NCI-H526 (cell line): ENCODE measurements around the gene PSG5.
"Not testable (repeated sequence)": the region's sequence is repeated elsewhere in the genome, so short reads cannot be mapped to it uniquely, and the experiment has no call there.

ENCODE experiments used
- DNase-seq, 2 experiments: peaks; one replicate each; lab custom pipeline; 2025; lab: John Stamatoyannopoulos, UW

Gene PSG5

GRCh38 chr19:43186311-43186935 lies at the start of gene PSG5:
PSG5 (minus strand) TSS chr19:43186536; CDS start chr19:43186405, 131 bp downstream.
- DNase-seq, result not testable (repeated sequence)

DNA sequence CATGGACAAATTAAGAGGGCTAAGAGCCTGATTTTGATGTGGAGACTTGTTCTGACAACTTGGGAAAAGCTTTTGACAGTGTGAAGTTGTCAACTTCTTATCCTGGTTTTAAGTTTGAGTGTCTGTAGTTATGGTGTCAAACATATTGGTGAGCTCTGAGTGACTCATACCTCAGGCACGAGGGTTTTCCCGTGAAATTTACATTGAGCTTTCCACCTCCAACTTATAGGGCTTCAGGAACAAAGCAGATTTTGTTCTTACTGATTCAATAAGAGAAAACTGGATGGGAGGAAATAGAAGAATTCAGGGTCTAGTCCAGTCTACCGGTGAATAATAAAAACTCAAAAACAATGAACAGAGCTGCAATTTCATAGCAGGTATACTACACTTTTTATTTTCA lies 49.4 kb upstream of the PSG5 start:
- not testable (repeated sequence) for DNase-seq

DNA sequence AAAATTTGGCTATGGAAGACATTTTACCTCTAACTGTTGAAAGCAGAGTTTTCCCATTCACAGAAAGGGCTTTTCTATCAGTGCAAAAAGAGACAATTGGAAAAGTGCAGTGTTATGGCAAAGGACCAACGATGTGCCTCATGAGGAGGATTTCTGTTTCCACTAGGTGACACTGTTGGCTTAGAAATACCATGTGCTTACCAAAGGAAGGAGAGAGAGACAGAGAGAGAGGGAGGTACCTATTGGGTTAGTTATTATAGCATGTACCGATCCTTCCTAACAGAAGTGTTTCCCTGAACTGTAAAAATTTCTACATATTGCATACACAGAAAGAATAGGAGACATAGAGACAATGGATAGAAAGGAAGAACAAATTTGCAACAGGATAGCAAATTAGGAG lies 43.0 kb upstream of the PSG5 start:
- peak in 1 of 2 experiments; percentile 40 for DNase-seq

DNA sequence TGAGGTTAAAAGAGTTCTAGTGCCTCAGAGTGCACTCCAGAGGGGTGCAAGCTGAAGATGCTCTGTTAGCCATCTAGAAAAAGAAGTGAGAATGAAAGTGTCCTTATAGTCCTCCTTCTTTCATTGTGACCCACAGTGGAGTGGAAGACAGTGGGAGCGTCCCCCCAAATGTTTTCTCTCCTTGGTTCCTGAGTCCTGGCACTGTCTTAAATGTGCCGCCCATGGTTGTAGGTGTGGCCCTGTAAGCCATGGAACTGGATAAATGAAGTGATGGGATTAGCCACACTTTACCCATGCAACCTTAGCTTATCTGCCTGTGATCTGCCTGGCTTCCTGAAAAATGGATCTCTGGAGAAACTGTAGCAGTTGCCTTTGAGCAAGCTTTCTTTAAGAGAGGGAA lies 42.4 kb upstream of the PSG5 start:
- DNase-seq, result not testable (repeated sequence)

DNA sequence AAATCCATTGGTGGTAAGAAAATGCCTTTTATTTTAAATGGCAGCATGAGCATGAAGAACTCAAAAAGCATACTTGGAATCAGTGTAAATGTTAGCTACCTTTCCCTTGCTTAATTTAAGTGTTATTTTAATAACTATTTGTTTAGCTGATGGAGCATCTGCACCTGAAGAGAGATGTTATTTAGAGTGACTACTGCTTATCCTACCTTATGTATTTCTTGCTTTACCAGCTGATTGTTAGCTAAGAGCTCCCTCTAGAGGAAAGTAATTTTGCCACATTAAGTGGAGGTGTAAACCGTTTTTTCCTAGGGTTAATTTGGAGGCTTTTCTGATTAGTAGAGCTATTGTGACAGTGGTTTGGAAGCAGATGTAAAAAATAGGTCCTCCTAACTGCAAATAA lies 40.6 kb upstream of the PSG5 start:
- DNase-seq, result not testable (repeated sequence)

DNA sequence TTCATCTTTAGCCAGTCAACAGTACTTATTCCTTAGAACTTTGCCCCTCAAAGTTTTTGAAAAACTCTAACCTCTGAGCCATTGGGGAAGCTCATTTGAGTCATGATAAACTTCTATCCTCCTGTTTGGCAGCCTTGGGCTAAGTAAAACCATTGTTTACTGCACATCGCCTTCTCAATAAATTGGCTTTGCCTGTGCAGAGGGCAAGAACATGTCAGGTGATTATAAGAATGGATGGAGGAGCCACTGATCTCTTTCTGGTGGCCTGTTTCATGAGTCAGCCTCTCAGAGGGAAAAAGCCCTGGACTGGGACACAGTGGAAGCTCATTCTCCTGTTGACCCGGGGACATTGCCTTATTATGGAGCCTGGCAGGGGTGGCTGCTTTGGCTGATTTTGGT lies 38.5 kb upstream of the PSG5 start:
- DNase-seq, result no peak

DNA sequence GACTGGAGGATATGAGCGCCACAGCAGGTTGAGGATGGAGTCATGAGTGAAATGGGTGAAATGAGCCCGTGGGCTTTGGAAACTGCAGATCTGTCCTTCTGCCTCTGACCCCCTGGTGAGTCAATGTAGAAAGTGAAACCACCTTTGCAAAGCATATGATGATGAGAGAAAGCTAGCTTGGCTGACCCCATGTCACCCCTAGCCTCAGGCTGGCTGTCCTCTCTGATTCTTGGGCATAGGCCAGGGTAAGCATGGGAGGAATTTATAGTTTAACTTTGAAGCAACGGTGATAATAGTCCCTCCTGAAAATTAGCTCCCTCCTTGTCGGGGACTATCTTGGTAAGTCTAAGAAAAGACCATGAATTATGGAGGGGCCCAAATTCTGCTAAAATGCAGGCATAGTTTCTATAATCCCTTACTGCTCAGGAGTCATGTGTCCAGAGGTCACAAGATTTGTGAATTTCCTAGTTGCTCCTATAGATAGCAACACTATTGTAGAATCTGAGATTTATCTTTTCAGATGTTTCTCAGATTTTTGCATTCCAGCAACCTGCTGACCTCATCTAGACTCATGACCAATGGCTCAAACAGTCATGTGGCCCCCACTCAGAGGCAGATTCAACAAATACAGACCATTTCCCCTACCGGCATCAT lies 38.0 kb upstream of the PSG5 start:
- DNase-seq, result not testable (repeated sequence)

GRCh38 chr19:43221891-43222290 lies 35.6 kb upstream of the PSG5 start:
- DNase-seq, result not testable (repeated sequence)

DNA sequence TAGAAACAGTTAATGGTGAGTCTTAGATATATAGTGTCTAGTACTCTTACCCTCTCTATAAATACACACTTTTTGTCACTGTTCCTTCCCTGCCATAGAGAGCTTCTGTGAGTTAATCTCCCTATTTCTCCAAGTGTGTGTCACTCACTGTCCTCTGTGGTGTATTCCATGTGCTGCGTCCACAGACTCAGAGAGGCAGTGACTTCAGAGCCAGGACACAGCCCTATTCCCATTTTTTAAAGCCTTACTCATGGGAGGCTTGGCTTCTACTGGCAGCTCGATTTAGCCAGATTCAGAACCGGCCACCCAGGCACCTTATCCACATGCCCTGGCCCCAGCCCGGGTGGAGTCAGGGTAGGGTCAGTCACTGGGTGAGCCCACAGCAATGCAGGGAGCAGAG lies 32.8 kb upstream of the PSG5 start:
- DNase-seq, result not testable (repeated sequence)

DNA sequence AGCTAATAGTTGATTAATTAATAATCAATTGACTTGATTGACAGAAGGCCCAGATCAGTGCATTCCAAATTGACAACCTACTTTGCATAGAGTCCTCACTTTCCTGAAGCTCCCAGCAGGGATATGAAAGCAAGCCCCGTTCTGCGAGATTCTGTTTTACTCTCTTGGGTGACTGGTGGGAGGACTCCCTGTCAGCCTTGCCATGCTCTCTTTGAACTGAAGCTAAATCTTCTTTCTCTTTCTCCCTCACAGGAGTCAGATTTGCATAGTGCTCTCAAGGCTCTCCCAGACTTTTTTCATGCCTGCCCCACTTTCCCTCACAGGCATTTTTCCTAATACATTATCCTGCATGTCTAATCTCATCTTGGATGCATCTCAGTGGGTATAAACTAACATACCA lies 29.5 kb upstream of the PSG5 start:
- peak in 1 of 2 experiments; percentile 12 for DNase-seq

GRCh38 chr19:43207991-43208390 lies 21.7 kb upstream of the PSG5 start:
- no peak for DNase-seq

GRCh38 chr19:43207174-43207573 lies 20.8 kb upstream of the PSG5 start:
- peak; percentile 34 to 55 for DNase-seq

GRCh38 chr19:43205471-43206105 lies 19.3 kb upstream of the PSG5 start, which contains the start of gene PSG4:
PSG4 (minus strand) TSS chr19:43205638; CDS start chr19:43205536, 102 bp downstream.
- DNase-seq, result not testable (repeated sequence)

GRCh38 chr19:43203611-43204010 lies 17.3 kb upstream of the PSG5 start:
- DNase-seq, result not testable (repeated sequence)

DNA sequence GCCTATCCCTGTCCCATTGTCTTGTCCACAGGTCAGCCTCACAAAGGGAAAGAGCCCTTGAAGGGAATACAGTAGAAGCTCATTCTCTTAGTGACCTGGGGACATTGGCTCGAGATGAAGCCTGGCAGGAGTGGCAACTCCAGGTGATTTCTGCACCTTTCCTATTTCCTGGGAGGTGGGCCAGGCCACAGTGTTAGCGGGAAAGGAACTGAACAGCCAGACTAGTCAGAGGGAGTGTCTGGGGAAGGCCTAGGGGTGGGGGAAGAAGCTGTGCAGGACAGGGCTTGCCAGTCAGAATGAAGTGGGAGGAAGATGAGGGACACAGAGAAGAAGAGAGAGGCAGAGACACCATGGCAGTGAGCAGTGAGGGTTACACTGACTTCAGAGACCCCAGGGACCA lies 15.6 kb upstream of the PSG5 start:
- DNase-seq, result not testable (repeated sequence)

- not testable (repeated sequence) for DNase-seq
Observed at GRCh38 chr19:43201337-43201801, 15.0 kb upstream of the PSG5 start.

DNA sequence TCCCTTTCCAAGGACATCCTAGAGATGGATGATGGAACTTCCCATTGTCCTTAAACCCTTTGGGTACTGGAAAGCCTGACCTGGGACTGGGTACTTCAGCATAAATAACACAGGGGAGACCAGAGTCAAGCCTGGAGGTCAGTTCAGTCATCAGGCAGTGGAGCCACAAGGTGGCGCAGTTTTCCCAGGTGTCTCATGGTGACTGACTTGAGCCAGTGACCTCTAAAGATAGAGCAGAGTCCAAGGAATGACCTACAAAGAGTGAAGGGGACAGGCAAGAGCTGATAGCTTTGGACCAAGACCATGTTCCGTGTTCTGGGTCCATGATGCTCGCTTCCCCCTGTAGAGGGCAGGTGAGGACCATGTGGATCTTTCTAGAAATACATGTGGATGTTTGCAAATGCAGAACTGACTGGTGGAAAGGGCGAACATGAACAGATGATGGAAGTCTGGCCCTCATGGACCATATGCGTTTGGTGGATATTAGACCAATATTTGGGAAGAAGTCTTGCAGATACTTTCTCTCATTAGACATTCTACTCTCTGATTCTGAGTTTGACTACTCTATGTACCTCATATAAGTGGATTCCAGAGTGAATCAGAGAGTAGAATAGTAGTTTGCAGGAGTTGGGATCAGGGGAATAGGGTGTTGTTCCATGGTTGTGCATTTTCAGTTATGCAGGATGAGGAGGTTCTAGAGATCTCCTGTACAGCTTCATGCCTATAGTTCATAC lies 12.5 kb upstream of the PSG5 start:
- DNase-seq, result peak in 1 of 2 experiments; percentile 19

DNA sequence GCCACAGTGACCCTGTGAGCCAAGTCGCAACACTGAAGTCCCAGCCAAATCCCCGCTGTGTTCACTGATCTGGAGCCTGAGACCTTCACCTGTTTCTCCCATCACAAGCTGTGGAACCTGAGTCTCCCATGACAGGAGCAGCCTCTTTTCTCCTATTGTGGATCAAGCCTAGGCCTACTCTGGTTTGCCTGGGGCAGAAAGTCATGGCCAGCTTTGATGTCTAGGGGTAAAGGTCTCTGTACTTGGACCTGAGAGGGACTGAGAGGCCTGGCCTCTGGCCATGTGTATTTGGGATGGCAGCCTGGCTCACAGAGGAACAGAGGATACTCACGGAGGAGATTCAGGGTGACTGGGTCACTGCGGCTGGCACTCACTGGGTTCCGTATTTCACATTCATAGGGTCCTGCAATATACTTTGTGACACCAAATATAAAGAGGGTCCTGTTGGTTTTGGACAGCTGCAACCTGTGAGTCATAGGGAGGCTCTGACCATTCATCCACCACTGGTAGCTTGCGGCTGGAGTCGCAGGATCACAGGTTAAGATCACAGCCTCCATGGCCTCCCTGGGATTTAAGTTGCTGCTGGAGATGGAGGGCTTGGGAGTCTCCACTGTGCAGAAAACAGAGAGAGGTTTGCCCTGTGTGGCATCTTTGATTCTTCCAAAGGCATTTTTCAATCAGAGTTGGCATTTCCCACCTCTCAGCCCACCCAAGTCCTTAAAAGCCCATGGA lies 11.5 kb upstream of the PSG5 start:
- DNase-seq, result not testable (repeated sequence)

DNA sequence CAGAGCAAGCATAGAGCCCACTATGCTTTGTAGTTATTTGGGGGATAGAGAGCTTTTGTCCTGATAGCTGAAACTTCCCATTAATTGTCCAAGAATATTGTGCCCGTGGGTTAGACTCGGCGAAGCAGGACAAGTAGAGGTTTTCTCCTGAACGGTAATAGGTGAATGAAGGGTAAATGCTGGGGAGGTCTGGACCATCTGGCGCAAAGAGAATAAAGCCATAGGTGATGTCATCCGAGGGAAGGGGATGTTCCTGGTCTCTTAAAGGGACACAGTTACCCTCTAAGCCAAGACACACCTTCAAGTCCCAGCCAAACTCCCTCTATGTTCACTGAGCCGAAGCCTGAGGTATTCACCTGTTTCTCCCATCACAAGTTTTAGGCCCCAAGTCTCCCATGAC lies 8.1 kb upstream of the PSG5 start:
- not testable (repeated sequence) for DNase-seq

GRCh38 chr19:43192381-43193155 lies 6.2 kb upstream of the PSG5 start:
- DNase-seq, result not testable (repeated sequence)

DNA sequence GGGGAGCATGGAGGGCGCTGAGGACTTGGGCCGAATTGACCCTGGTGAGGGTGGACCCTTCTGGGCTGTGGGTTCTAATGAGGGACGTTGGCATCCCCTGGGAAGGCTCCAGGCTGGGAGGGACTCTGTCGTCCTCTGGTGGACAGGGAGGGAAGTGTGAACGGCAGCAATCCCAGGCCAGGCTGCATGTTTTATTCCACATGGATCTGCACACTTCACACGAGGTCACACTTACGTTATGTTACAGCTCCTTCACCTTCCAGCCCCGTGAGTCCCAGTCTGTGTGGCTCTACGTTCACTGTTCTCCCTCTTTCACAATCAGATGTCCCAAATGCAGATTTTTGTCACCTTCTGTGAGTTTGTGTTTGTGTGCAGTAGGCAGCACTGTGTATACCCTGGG lies 1.8 kb upstream of the PSG5 start:
- DNase-seq, result peak in 1 of 2 experiments; percentile 37
